ENCODE measurements around the gene SPTBN1.

Gene SPTBN1

DNA sequence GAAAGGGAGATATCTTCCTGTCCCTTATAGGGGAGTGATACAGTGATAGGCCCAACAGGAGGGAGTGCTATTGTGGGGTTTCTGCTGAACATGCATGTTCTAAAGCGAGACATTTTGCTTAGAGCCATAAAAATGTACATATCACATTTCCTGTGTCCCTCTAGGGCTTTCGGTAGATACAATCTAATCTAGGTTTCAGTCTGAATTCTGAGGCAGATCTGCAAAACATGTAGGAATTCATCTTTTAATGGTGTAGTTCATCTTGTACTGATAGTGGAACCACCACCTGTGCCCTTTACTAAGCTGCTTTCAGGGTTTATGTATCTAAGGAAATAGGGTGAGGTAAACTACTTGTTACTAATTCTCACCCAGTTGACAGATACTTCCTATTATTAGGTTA lies 73.8 kb downstream of the SPTBN1 start:
- WGBS, result 98% methylated on average over 2 of the region's 2 CpGs
- no peaks in the 10 kb centered on the region for H3K4me1 ChIP-seq (ENCODE audit: insufficient read depth, low read length)
- no peaks in the 10 kb centered on the region for H3K27me3 ChIP-seq (ENCODE audit: insufficient read depth, low read length)
- H3K36me3 ChIP-seq (ENCODE audit: insufficient read depth, low read length), result peaks cover 21% of the 10 kb centered on the region
- H3K4me3 ChIP-seq (ENCODE audit: low read length), result no peak overlapping the region
- no peak overlapping the region for H3K27ac ChIP-seq (ENCODE audit: low read depth, low read length)
- no peaks in the 10 kb centered on the region for H3K9me3 ChIP-seq (ENCODE audit: insufficient read depth, low read depth, low read length)
- no peak overlapping the region for H3K9ac ChIP-seq (ENCODE audit: low read depth, low read length)

- Histone ChIP-seq H3K36me3 (ENCODE audit: insufficient read depth, low read length) (peaks cover 16% of the 10 kb centered on the region), H3K4me3 (ENCODE audit: low read length) (no peak overlapping the region), H3K4me1 (ENCODE audit: insufficient read depth, low read length) (no peaks in the 10 kb centered on the region), H3K27me3 (ENCODE audit: insufficient read depth, low read length) (no peaks in the 10 kb centered on the region), H3K27ac (ENCODE audit: low read depth, low read length) (no peak overlapping the region), H3K9me3 (ENCODE audit: insufficient read depth, low read depth, low read length) (no peaks in the 10 kb centered on the region), H3K9ac (ENCODE audit: low read depth, low read length) (no peak overlapping the region)
- 94% methylated on average over 5 of the region's 5 CpGs for WGBS
These were observed 75.4 kb downstream of the SPTBN1 start for GRCh38 chr2:54531558-54531957.

DNA sequence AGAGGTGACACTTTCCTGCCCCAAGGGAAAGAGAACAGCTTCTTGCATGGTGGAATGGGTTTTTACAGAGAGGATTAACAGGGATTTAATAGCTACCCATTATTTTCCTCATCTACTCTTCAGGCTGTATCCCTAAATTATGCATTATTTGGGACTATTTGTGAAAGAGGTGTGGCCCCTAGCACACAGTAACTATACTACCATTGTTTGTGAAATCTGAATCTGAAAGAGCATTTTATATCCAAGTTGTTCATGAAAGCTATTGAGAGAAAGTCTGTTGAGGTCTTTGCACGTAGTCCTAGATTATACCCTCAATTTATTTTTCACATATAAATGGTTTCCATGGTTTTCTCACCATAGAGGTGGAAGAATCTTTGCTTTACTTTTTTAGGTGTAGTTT lies 78.1 kb downstream of the SPTBN1 start:
- H3K9ac ChIP-seq (ENCODE audit: low read depth, low read length), result no peak overlapping the region
- no peaks in the 10 kb centered on the region for H3K9me3 ChIP-seq (ENCODE audit: insufficient read depth, low read depth, low read length)
- H3K27ac ChIP-seq (ENCODE audit: low read depth, low read length), result no peak overlapping the region
- H3K4me1 ChIP-seq (ENCODE audit: insufficient read depth, low read length), result no peaks in the 10 kb centered on the region
- no peaks in the 10 kb centered on the region for H3K27me3 ChIP-seq (ENCODE audit: insufficient read depth, low read length)
- WGBS, result no CpG with 5 or more reads among the region's 1 CpG
- H3K36me3 ChIP-seq (ENCODE audit: insufficient read depth, low read length), result no peaks in the 10 kb centered on the region
- no peak overlapping the region for H3K4me3 ChIP-seq (ENCODE audit: low read length)

GRCh38 chr2:54534625-54535024 lies 78.5 kb downstream of the SPTBN1 start:
- Histone ChIP-seq H3K27ac (ENCODE audit: low read depth, low read length) (no peak overlapping the region), H3K36me3 (ENCODE audit: insufficient read depth, low read length) (no peaks in the 10 kb centered on the region), H3K4me3 (ENCODE audit: low read length) (no peak overlapping the region), H3K9me3 (ENCODE audit: insufficient read depth, low read depth, low read length) (no peaks in the 10 kb centered on the region), H3K4me1 (ENCODE audit: insufficient read depth, low read length) (no peaks in the 10 kb centered on the region), H3K9ac (ENCODE audit: low read depth, low read length) (no peak overlapping the region), H3K27me3 (ENCODE audit: insufficient read depth, low read length) (no peaks in the 10 kb centered on the region)
- 90% methylated on average over 2 of the region's 2 CpGs for WGBS

DNA sequence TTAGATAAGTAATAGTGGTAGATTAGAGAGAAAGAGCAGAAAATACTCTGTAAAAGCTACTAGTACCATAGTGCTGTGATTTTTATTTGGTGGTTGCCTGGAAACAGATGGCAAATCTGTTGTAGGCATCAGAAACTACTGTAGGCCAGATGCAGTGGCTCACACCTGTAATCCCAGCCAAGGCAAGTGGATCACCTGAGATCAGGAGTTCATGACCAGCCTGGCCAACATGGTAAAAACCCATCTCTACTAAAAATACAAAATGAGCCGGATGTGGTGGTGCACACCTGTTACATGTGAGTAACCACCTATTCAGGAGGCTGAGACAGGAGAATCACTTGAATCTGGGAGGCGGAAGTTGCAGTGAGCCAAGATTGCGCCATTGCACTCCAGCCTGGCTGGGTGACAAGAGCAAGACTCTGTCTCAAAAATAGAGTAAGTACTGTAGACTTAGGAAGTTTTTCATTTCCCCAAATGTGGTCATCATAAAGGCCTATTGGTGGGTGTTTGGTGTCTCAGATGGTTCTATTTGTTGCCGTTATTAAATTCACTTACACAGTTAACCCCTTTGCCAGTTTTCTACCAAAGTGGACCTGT lies 79.6 kb downstream of the SPTBN1 start:
- Histone ChIP-seq H3K36me3 (ENCODE audit: insufficient read depth, low read length) (no peaks in the 10 kb centered on the region), H3K4me1 (ENCODE audit: insufficient read depth, low read length) (peaks cover 3% of the 10 kb centered on the region; the same call in 1 of the 2 replicates), H3K9me3 (ENCODE audit: insufficient read depth, low read depth, low read length) (no peaks in the 10 kb centered on the region), H3K27ac (ENCODE audit: low read depth, low read length) (no peak overlapping the region), H3K27me3 (ENCODE audit: insufficient read depth, low read length) (no peaks in the 10 kb centered on the region), H3K9ac (ENCODE audit: low read depth, low read length) (no peak overlapping the region), H3K4me3 (ENCODE audit: low read length) (no peak overlapping the region)
- 96% methylated on average over 3 of the region's 4 CpGs for whole genome bisulfite sequencing

DNA sequence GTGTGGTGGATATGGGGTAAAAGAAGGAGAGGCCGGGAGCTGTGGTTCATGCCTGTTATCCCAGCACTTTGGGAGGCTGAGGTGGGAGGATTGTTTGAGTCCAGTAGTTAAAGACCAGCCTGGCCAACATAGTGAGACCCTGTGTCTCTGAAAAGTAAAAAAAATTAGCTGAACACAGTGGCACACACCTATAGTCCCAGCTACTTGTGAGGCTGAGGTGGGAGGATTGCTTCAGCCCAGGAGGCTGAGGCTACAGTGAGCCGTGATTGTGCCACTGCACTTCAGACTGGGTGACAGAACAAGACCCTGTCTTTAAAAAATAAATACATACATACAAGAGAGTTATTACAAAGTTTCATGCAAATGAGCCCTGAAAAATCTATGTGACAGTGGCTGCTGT lies 80.6 kb downstream of the SPTBN1 start:
- WGBS, result 79% methylated on average over 2 of the region's 2 CpGs
- H3K27ac ChIP-seq (ENCODE audit: low read depth, low read length), result no peak overlapping the region
- H3K36me3 ChIP-seq (ENCODE audit: insufficient read depth, low read length), result no peaks in the 10 kb centered on the region
- no peak overlapping the region for H3K9ac ChIP-seq (ENCODE audit: low read depth, low read length)
- H3K4me1 ChIP-seq (ENCODE audit: insufficient read depth, low read length), result peaks cover 3% of the 10 kb centered on the region; the same call in 1 of the 2 replicates
- no peaks in the 10 kb centered on the region for H3K27me3 ChIP-seq (ENCODE audit: insufficient read depth, low read length)
- H3K9me3 ChIP-seq (ENCODE audit: insufficient read depth, low read depth, low read length), result no peaks in the 10 kb centered on the region
- H3K4me3 ChIP-seq (ENCODE audit: low read length), result no peak overlapping the region

DNA sequence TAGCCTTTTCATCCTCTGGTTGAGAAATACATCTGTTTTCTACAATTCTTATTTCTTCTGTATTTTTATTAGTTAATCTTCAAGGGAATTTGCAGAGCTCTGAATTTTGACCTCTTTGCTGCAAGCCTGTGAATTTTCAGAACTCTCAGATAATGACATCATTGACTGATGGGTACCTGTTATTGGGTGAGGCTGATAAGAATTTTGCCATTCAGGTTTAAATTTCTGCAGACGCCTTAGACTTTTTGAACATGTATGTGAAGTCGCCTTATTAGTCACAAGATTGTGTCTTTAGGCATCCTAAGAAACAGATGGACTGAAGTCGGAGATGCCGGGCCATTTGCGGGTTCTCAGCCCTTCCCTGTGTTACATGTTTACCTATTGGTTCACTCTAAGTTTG lies 82.4 kb downstream of the SPTBN1 start:
- no peak overlapping the region for H3K4me3 ChIP-seq (ENCODE audit: low read length)
- no peak overlapping the region for H3K9ac ChIP-seq (ENCODE audit: low read depth, low read length)
- H3K9me3 ChIP-seq (ENCODE audit: insufficient read depth, low read depth, low read length), result no peaks in the 10 kb centered on the region
- peaks cover 3% of the 10 kb centered on the region; the same call in 1 of the 2 replicates for H3K4me1 ChIP-seq (ENCODE audit: insufficient read depth, low read length)
- H3K27ac ChIP-seq (ENCODE audit: low read depth, low read length), result no peak overlapping the region
- no peaks in the 10 kb centered on the region for H3K27me3 ChIP-seq (ENCODE audit: insufficient read depth, low read length)
- no peaks in the 10 kb centered on the region for H3K36me3 ChIP-seq (ENCODE audit: insufficient read depth, low read length)
- WGBS, result 90% methylated on average over 5 of the region's 5 CpGs

- no peak overlapping the region for H3K27ac ChIP-seq (ENCODE audit: low read depth, low read length)
- no peak overlapping the region for H3K9ac ChIP-seq (ENCODE audit: low read depth, low read length)
- H3K9me3 ChIP-seq (ENCODE audit: insufficient read depth, low read depth, low read length), result no peaks in the 10 kb centered on the region
- no peak overlapping the region for H3K4me3 ChIP-seq (ENCODE audit: low read length)
- 95% methylated on average over 5 of the region's 6 CpGs for WGBS
- H3K36me3 ChIP-seq (ENCODE audit: insufficient read depth, low read length), result no peaks in the 10 kb centered on the region
- H3K4me1 ChIP-seq (ENCODE audit: insufficient read depth, low read length), result peaks cover 3% of the 10 kb centered on the region; the same call in 1 of the 2 replicates
- H3K27me3 ChIP-seq (ENCODE audit: insufficient read depth, low read length), result no peaks in the 10 kb centered on the region
These were observed 83.6 kb downstream of the SPTBN1 start for GRCh38 chr2:54539683-54540082.

DNA sequence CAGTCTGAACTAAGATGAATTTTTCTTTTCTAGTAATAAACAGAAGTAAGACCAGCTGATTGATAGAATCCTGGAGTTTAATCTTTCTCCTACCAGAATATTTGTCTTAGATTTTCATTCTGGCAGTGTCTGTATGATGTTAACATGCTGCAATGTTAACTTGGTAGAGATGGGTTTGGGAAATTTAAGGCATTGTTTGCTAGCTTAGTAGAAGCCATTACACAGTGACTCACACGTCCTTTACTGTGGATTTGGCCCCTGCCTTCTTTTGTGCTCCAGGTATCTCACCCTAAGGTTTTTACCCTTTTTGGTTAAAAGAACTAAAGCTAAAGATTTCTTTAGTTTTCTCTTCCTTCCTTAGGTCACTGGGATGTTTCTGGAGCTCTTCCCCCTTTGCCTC lies 84.1 kb downstream of the SPTBN1 start:
- Histone ChIP-seq H3K27me3 (ENCODE audit: insufficient read depth, low read length) (no peaks in the 10 kb centered on the region), H3K4me3 (ENCODE audit: low read length) (no peak overlapping the region), H3K36me3 (ENCODE audit: insufficient read depth, low read length) (no peaks in the 10 kb centered on the region), H3K27ac (ENCODE audit: low read depth, low read length) (no peak overlapping the region), H3K4me1 (ENCODE audit: insufficient read depth, low read length) (peaks cover 3% of the 10 kb centered on the region; the same call in 1 of the 2 replicates), H3K9me3 (ENCODE audit: insufficient read depth, low read depth, low read length) (no peaks in the 10 kb centered on the region), H3K9ac (ENCODE audit: low read depth, low read length) (no peak overlapping the region)
- WGBS, result 75% methylated on average over 1 of the region's 1 CpG

DNA sequence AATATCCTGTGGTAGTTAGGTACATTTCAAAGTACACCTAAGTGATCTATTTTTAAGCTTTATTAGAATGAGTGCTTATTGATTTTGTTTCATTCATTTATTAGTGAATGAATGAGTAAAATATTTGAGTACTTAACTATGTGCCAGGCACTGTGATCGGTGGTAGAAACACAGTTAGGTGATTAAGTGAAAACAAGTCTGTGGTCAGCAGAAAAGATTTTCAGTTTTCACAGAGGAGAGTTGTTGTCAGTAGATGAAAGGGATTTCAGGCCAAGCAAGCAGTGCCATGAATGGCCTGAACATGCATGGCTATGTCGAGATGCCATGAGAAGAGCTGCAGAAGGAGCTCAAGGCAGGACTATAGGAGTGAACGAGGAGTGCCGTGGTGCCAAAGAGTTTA lies 85.9 kb downstream of the SPTBN1 start:
- Histone ChIP-seq H3K9me3 (ENCODE audit: insufficient read depth, low read depth, low read length) (no peaks in the 10 kb centered on the region), H3K27me3 (ENCODE audit: insufficient read depth, low read length) (no peaks in the 10 kb centered on the region), H3K4me1 (ENCODE audit: insufficient read depth, low read length) (peaks cover 3% of the 10 kb centered on the region; the same call in 1 of the 2 replicates), H3K36me3 (ENCODE audit: insufficient read depth, low read length) (no peaks in the 10 kb centered on the region), H3K27ac (ENCODE audit: low read depth, low read length) (no peak overlapping the region), H3K9ac (ENCODE audit: low read depth, low read length) (no peak overlapping the region), H3K4me3 (ENCODE audit: low read length) (no peak overlapping the region)
- WGBS, result 78% methylated on average over 4 of the region's 4 CpGs

- Histone ChIP-seq H3K36me3 (ENCODE audit: insufficient read depth, low read length) (no peaks in the 10 kb centered on the region), H3K4me1 (ENCODE audit: insufficient read depth, low read length) (peaks cover 3% of the 10 kb centered on the region; the same call in 1 of the 2 replicates), H3K4me3 (ENCODE audit: low read length) (no peak overlapping the region), H3K9ac (ENCODE audit: low read depth, low read length) (no peak overlapping the region), H3K27ac (ENCODE audit: low read depth, low read length) (no peak overlapping the region), H3K9me3 (ENCODE audit: insufficient read depth, low read depth, low read length) (no peaks in the 10 kb centered on the region), H3K27me3 (ENCODE audit: insufficient read depth, low read length) (no peaks in the 10 kb centered on the region)
- 92% methylated on average over 2 of the region's 3 CpGs for WGBS
These were observed 87.7 kb downstream of the SPTBN1 start for GRCh38 chr2:54543733-54544396.

Measured in HUES64 (cell line).